ENCODE results near the gene APOBR.

The APOBR gene

GRCh38 chr16:28503470-28504259, 9.2 kb downstream of the APOBR start:
- DNase-seq (ENCODE audit: low spot score): no peak
- Mint-ChIP-seq H3K4me1 (ENCODE audit: low read depth) (peaks cover 15% of the 10 kb centered on the region), H3K27me3 (ENCODE audit: low read depth) (peaks cover 4% of the 10 kb centered on the region), H3K27ac (no peak overlapping the region), H3K4me3 (no peak overlapping the region), H3K9me3 (no peaks in the 10 kb centered on the region), H3K36me3 (ENCODE audit: low read depth) (peaks cover 5% of the 10 kb centered on the region)

GRCh38 chr16:28504707-28505404, 10.4 kb downstream of the APOBR start:
- H3K4me3 Mint-ChIP-seq: no peak overlapping the region
- peaks cover 4% of the 10 kb centered on the region for H3K27me3 Mint-ChIP-seq (ENCODE audit: low read depth)
- no peak for DNase-seq (ENCODE audit: low spot score)
- no peak overlapping the region for H3K27ac Mint-ChIP-seq
- H3K9me3 Mint-ChIP-seq: no peaks in the 10 kb centered on the region
- peaks cover 15% of the 10 kb centered on the region for H3K4me1 Mint-ChIP-seq (ENCODE audit: low read depth)
- peaks cover 3% of the 10 kb centered on the region for H3K36me3 Mint-ChIP-seq (ENCODE audit: low read depth)

- Mint-ChIP-seq H3K36me3 (ENCODE audit: low read depth) (no peaks in the 10 kb centered on the region), H3K9me3 (no peaks in the 10 kb centered on the region), H3K4me1 (ENCODE audit: low read depth) (peaks cover 13% of the 10 kb centered on the region), H3K27me3 (ENCODE audit: low read depth) (peaks cover 4% of the 10 kb centered on the region), H3K4me3 (no peak overlapping the region), H3K27ac (no peak overlapping the region)
- no peak for DNase-seq (ENCODE audit: low spot score)
These were observed 11.2 kb downstream of the APOBR start for GRCh38 chr16:28505489-28506137.

- Mint-ChIP-seq H3K4me1 (ENCODE audit: low read depth) (peaks cover 15% of the 10 kb centered on the region), H3K4me3 (no peak overlapping the region), H3K9me3 (no peaks in the 10 kb centered on the region), H3K27me3 (ENCODE audit: low read depth) (peaks cover 2% of the 10 kb centered on the region), H3K36me3 (ENCODE audit: low read depth) (no peaks in the 10 kb centered on the region), H3K27ac (no peak overlapping the region)
- no peak for DNase-seq (ENCODE audit: low spot score)
These were observed 16.6 kb downstream of the APOBR start for GRCh38 chr16:28511031-28511430.

- no peaks in the 10 kb centered on the region for H3K9me3 Mint-ChIP-seq
- no peak overlapping the region for H3K27ac Mint-ChIP-seq
- no peaks in the 10 kb centered on the region for H3K27me3 Mint-ChIP-seq (ENCODE audit: low read depth)
These were observed 17.7 kb downstream of the APOBR start for GRCh38 chr16:28511801-28512789.

GRCh38 chr16:28513484-28514181, 19.2 kb downstream of the APOBR start:
- Mint-ChIP-seq H3K36me3 (ENCODE audit: low read depth) (no peaks in the 10 kb centered on the region), H3K27ac (no peak overlapping the region), H3K27me3 (ENCODE audit: low read depth) (no peaks in the 10 kb centered on the region), H3K4me3 (no peak overlapping the region), H3K4me1 (ENCODE audit: low read depth) (peaks cover 3% of the 10 kb centered on the region), H3K9me3 (no peaks in the 10 kb centered on the region)
- no peak for DNase-seq (ENCODE audit: low spot score)

More at GRCh38 chr16:28511801-28512789, 17.7 kb downstream of the APOBR start:
- Mint-ChIP-seq H3K4me1 (ENCODE audit: low read depth) (peaks cover 13% of the 10 kb centered on the region), H3K36me3 (ENCODE audit: low read depth) (no peaks in the 10 kb centered on the region), H3K4me3 (no peak overlapping the region)
- no peak for DNase-seq (ENCODE audit: low spot score)

GRCh38 chr16:28514246-28514645, 19.8 kb downstream of the APOBR start:
- Mint-ChIP-seq H3K27me3 (ENCODE audit: low read depth) (no peaks in the 10 kb centered on the region), H3K9me3 (no peaks in the 10 kb centered on the region), H3K4me3 (no peak overlapping the region), H3K27ac (no peak overlapping the region), H3K4me1 (ENCODE audit: low read depth) (peaks cover 3% of the 10 kb centered on the region), H3K36me3 (ENCODE audit: low read depth) (no peaks in the 10 kb centered on the region)
- no peak for DNase-seq (ENCODE audit: low spot score)

GRCh38 chr16:28520672-28521071, 26.2 kb downstream of the APOBR start:
- H3K4me1 Mint-ChIP-seq (ENCODE audit: low read depth): peaks cover 3% of the 10 kb centered on the region
- no peaks in the 10 kb centered on the region for H3K9me3 Mint-ChIP-seq
- DNase-seq (ENCODE audit: low spot score): no peak
- H3K27ac Mint-ChIP-seq: no peak overlapping the region
- peaks cover 3% of the 10 kb centered on the region for H3K27me3 Mint-ChIP-seq (ENCODE audit: low read depth)
- H3K36me3 Mint-ChIP-seq (ENCODE audit: low read depth): no peaks in the 10 kb centered on the region
- no peak overlapping the region for H3K4me3 Mint-ChIP-seq

- peaks cover 3% of the 10 kb centered on the region for H3K4me1 Mint-ChIP-seq (ENCODE audit: low read depth)
- no peaks in the 10 kb centered on the region for H3K36me3 Mint-ChIP-seq (ENCODE audit: low read depth)
- no peak overlapping the region for H3K27ac Mint-ChIP-seq
- no peaks in the 10 kb centered on the region for H3K9me3 Mint-ChIP-seq
- H3K27me3 Mint-ChIP-seq (ENCODE audit: low read depth): peaks cover 4% of the 10 kb centered on the region
- DNase-seq (ENCODE audit: low spot score): no peak
- no peak overlapping the region for H3K4me3 Mint-ChIP-seq
These were observed 27.0 kb downstream of the APOBR start for GRCh38 chr16:28521436-28521835.

GRCh38 chr16:28522792-28523191, 28.3 kb downstream of the APOBR start:
- no peaks in the 10 kb centered on the region for H3K9me3 Mint-ChIP-seq
- no peak overlapping the region for H3K27ac Mint-ChIP-seq
- H3K36me3 Mint-ChIP-seq (ENCODE audit: low read depth): no peaks in the 10 kb centered on the region
- no peak for DNase-seq (ENCODE audit: low spot score)
- H3K4me3 Mint-ChIP-seq: no peak overlapping the region
- H3K4me1 Mint-ChIP-seq (ENCODE audit: low read depth): peaks cover 3% of the 10 kb centered on the region
- peaks cover 6% of the 10 kb centered on the region for H3K27me3 Mint-ChIP-seq (ENCODE audit: low read depth)

GRCh38 chr16:28524681-28525171, 30.3 kb downstream of the APOBR start:
- no peaks in the 10 kb centered on the region for H3K9me3 Mint-ChIP-seq

GRCh38 chr16:28526201-28527099, 32.0 kb downstream of the APOBR start:
- no peak for DNase-seq (ENCODE audit: low spot score)
- peaks cover 4% of the 10 kb centered on the region for H3K27me3 Mint-ChIP-seq (ENCODE audit: low read depth)
- H3K4me3 Mint-ChIP-seq: no peak overlapping the region
- H3K27ac Mint-ChIP-seq: no peak overlapping the region
- H3K9me3 Mint-ChIP-seq: no peaks in the 10 kb centered on the region
- H3K4me1 Mint-ChIP-seq (ENCODE audit: low read depth): peaks cover 3% of the 10 kb centered on the region
- H3K36me3 Mint-ChIP-seq (ENCODE audit: low read depth): no peaks in the 10 kb centered on the region

More at GRCh38 chr16:28524681-28525171, 30.3 kb downstream of the APOBR start:
- no peaks in the 10 kb centered on the region for H3K36me3 Mint-ChIP-seq (ENCODE audit: low read depth)
- no peak for DNase-seq (ENCODE audit: low spot score)
- H3K27me3 Mint-ChIP-seq (ENCODE audit: low read depth): peaks cover 6% of the 10 kb centered on the region
- H3K27ac Mint-ChIP-seq: no peak overlapping the region
- peaks cover 3% of the 10 kb centered on the region for H3K4me1 Mint-ChIP-seq (ENCODE audit: low read depth)
- H3K4me3 Mint-ChIP-seq: no peak overlapping the region
